Limb (tissue), 2 donors: ENCODE measurements around the gene FNDC3A.
"Not testable (repeated sequence)": the region's sequence is repeated elsewhere in the genome, so short reads cannot be mapped to it uniquely, and the experiment has no call there.

Experiments
- DNase-seq, 2 donors: peaks; one replicate each; pipeline ENCODE4 v3.0.0-alpha.2; 2016; ENCODE audit errors: extremely low spot score in 2 of 2

The FNDC3A gene

DNA sequence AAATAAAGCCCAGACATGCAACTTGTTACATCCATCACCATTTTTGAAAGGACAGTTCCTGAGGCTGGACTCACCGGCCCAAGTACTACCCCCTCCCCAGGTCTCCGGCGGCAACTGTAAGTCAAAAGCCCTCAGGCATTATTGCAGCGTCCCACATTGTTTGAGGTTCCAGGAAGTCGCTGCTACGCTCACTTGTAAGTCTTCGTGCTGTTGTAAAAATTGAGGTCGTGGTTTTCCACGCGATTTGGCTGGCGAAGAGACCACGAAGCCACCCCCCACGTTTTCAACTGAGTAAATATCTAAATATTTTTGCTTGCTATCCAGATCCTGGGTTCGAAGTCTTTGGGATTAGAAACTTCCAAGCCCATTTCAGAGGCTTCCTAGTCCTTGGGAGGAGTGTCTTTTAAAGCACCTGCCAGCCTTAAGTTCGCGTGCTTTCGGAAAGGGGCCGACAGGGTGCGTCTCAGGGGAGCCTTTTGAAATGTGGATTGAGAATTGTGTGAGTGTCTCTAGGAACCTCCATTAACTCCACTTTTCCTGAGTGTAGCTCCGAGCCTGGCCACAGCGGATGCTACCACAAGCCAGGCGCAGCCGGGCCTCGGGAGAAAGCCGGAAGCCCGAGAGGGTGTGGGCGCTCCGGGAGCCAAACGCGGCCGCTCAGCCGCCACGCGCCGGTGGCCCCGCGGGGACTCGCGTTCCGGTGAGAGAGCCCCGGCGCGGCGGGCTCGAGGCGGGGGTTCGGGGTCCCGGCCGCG, 434 bp upstream of the FNDC3A start:
- DNase-seq: peak in 1 of 2 donors; percentile 52

DNA sequence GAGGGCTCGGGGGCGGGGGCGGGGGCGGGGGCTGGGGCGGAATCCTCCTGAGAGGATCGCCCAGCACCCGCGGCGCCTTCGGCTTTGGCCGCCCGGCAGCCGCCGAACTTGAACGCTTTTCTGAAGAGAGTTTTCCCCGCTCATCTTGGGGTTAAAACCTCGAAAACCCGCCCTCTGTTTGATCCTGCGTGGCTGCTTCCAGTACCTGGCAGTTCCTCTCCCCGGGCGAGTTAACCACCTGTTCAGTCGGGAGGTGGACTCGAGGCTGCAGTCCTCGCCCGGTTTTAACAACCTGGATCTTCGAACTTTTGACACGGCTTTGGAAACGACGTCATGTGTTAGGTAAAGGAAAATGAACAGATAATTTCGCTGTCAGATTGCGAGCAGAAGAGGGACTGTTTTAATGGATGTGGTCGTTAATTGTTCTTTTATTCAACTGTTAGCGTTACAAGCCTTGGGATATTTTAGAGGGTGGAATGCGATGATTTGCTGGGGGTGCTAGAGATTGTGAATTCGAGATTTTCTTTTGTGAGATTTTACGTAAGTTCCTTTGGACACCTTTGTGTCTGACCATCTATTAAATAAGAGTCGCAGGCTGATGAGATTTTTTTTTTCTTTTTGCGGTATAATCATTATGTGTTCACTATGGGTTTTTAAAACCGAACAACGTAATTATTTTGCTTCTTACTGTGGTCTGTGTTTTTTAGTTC, 1.0 kb downstream of the FNDC3A start:
- peak; percentile 44 to 86 for DNase-seq

- no peak for DNase-seq
Measured at GRCh38 chr13:48977286-48977625, 1.5 kb downstream of the FNDC3A start.

GRCh38 chr13:48977973-48978372, 2.3 kb downstream of the FNDC3A start:
- no peak for DNase-seq

GRCh38 chr13:48978942-48979601, 3.4 kb downstream of the FNDC3A start:
- no peak for DNase-seq

GRCh38 chr13:48979892-48980291, 4.2 kb downstream of the FNDC3A start:
- no peak for DNase-seq

DNA sequence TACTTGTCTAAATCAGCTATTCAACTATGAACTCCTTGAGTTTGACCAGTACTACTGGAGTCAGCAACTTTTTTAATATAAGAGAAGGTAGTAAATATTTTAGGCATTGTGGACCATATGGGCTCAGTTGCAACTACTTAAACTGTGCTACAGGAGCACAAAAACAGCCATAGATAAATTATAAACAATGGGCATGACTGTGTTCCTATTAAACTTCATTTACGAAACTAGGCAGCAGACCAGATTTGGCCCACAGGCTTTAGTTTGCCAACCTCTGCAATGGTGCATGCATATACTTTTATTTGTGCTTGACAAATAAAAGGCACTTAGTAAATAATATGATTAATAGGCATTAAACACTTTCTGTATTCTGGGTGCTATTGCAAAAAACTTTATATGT, 7.6 kb downstream of the FNDC3A start:
- no peak for DNase-seq

DNA sequence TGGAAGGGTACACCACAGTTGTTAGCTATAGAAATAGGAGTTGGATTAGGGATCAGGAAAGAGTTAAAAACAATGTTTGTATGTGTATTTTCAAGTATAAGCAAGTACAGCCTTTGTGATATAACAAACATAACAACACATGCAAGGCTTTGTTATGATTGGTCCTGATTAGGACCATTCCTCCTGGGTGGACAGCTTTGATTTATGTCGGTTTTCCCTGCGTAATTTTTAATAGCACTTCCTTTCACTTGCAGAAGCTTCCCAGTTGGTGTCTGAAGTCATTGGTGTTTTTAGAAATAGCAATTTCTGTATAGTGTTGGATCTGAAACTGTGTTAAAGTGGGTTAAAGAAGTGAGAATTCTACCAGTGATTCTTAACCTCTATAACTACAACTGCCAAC, 10.0 kb downstream of the FNDC3A start:
- no peak for DNase-seq

DNA sequence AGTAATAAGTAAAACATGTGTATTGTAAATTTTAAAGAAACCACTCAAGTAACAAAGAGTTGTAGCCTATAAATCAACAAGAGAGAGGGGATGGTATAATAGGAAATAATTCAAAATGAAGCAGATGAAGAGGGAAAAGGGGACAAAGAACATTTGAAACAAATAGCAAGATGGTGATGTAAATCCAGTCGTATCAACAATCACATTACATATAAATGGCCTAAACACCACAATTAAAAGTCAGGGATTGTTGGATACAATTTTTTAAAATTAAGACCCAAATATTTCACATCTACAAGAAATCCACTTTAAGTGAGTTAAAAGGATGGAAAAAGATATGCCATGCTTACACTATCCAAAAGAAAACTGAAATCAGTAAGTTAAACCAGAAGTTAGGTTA, 15.2 kb downstream of the FNDC3A start:
- DNase-seq: no peak

GRCh38 chr13:48993150-48993549, 17.4 kb downstream of the FNDC3A start:
- no peak for DNase-seq

- DNase-seq: no peak
Measured at GRCh38 chr13:48994706-48995105, 19.0 kb downstream of the FNDC3A start.

GRCh38 chr13:48998641-48999292, 23.1 kb downstream of the FNDC3A start:
- DNase-seq: no peak

DNA sequence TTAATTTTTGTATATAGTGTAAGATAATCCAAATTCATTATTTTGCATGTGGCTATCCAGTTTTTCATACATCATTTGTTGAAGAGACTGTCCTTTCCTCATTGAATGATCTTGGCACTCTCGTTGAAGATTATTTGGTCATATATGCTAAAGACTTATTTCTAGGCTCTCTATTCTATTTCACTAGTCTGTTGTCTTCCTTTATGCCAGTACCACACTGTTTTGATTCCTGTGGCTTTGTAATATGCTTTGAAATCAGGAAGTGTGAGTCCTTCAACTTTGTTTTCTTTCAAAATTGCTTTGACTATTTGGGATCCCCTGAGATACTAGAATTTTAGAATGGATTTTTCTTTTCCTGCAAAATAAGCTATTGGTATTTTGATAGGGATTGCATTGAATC, 24.5 kb downstream of the FNDC3A start:
- no peak for DNase-seq

GRCh38 chr13:49018986-49019635, 43.4 kb downstream of the FNDC3A start:
- DNase-seq: not testable (repeated sequence)

- no peak for DNase-seq
Measured at GRCh38 chr13:49020328-49020727, 44.6 kb downstream of the FNDC3A start.

DNA sequence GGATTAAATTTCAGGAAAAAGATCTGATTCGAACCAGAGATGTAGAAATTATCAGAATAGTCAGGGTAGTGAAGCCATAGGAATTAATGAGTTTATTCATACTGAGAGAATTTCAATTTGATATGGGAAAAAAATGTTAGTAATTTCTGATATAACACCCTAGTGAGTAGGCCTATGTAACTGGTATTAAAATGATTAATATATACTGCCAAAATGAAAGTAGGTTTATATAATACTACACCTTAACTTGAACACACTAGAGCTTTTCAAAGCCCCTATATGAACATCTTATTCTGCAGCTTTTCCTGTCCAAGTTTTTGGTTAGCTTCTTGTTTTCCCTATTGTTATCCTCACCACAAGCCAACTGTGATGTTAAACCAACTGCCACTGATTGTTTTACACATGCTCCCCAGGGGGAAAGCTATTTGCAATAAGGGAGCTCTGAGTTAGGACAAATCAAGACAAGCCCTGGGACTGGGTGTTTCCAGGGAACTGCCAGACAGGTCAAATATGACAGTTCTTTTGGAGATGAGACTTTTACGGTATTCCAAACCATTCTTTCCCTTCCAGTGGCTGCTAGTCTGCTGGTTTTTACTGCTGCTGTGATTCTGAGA, 45.3 kb downstream of the FNDC3A start:
- DNase-seq: no peak

DNA sequence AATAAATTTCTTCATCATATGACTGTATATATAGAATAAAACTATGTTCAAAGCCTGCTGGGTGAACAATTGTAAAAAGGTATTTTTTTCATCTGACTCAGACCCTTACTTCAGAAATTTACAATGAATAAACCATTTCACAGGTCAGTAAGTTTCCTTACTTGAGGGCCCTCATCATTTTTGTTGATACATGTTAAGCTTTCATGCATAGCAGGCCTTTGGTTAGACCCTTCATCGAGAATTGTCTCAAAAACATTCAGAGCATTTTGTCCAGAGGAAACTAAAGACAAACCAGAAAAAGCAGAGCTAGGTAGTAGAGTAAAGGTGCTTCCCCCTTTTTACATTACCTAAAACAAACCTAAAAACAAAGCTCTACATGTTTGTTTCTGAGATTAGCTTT, 46.2 kb downstream of the FNDC3A start:
- DNase-seq: no peak

- no peak for DNase-seq
Measured at GRCh38 chr13:49022472-49023144, 46.9 kb downstream of the FNDC3A start.

DNA sequence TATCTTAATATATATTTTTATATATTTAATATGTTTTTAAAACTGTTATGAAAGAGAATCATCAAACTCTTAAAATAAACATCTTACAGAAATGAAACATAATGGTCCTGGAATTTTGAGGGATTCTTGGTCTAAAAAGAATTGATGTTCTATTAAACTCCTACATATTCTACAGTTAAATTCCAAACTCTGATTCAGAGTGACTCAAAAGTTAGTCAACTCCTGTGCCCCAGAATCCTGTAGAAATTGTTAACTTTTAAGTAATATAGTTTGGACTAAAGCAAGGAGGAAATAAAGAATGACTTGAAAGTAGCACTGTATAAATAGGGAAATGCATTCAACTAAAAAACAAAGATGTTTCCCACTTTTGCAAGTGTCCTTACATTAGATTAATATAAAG, 47.7 kb downstream of the FNDC3A start:
- no peak for DNase-seq

DNA sequence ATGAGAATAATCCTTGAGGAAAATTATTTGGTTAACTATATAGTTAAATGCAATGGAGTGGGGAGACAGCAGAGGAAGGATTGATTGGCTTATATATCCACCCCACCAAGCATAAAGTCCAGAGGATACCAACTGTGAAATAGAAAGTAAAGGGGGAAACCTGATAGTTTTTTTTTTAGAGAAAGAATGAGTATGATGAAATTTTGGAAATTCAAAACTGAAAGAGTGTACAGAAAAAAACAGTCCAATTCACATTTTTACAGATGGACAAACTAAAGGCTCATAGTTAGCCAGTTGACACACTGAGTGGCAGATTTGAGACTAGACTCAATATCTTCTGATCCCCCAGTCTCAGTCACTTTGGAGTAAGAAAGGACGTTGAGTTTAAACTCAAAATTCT, 51.1 kb downstream of the FNDC3A start:
- DNase-seq: no peak

DNA sequence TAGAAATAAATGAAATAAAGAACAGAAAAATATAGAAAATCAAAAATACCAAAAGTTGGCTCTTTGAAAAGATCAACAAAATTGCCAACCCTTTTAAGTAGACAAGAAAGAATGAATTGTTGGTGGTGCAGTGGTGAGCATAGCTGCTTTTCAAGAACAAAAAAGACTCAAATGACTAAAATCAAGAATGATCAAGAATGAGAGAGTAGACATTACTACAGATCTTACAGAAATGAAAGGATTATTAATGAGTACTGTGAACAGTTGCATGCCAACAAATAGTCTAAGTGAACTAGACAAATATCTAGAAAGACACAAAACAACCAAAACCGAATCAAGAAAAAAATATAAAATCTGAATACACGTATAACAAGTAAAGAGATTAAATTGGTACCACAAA, 53.9 kb downstream of the FNDC3A start:
- DNase-seq: no peak
